Glomerular visceral epithelial cell (primary cell): ENCODE measurements around the gene REPS1.
"Not testable (repeated sequence)": the region's sequence is repeated elsewhere in the genome, so short reads cannot be mapped to it uniquely, and the experiment has no call there.

Experiments
- DNase-seq: peaks from one replicate; pipeline ENCODE4 v3.0.0-alpha.2; 2016; ENCODE audit errors: extremely low spot score

REPS1 gene

GRCh38 chr6:138987643-138988468, at the start of gene REPS1:
REPS1 (minus strand) TSS chr6:138988253; CDS start chr6:138987682, 571 bp downstream.
- DNase-seq = peak; percentile 92

- DNase-seq = peak; percentile 2
Measured at GRCh38 chr6:139037490-139037889, 49.4 kb upstream of the REPS1 start.

GRCh38 chr6:139030228-139030963, 42.3 kb upstream of the REPS1 start:
- no peak for DNase-seq

GRCh38 chr6:139029470-139030227, 41.6 kb upstream of the REPS1 start:
- peak; percentile 38 for DNase-seq

GRCh38 chr6:139028658-139029469, 40.8 kb upstream of the REPS1 start, which contains the start of gene ABRACL:
ABRACL (plus strand) TSS chr6:139028745; CDS start chr6:139034161, 5,416 bp downstream.
- peak; percentile 86 for DNase-seq

- no peak for DNase-seq
Measured at GRCh38 chr6:139028215-139028657, 40.2 kb upstream of the REPS1 start.

GRCh38 chr6:139027620-139028182, 39.6 kb upstream of the REPS1 start:
- peak; percentile 56 for DNase-seq

- DNase-seq = not testable (repeated sequence)
Measured at GRCh38 chr6:139025416-139025815, 37.4 kb upstream of the REPS1 start.

- no peak for DNase-seq
Measured at GRCh38 chr6:139020689-139021088, 32.6 kb upstream of the REPS1 start.

- no peak for DNase-seq
Measured at GRCh38 chr6:139019722-139020121, 31.7 kb upstream of the REPS1 start.

GRCh38 chr6:139017227-139017626, 29.2 kb upstream of the REPS1 start:
- DNase-seq = peak; percentile 63

- DNase-seq = no peak
Measured at GRCh38 chr6:139016337-139017213, 28.5 kb upstream of the REPS1 start.

- DNase-seq = no peak
Measured at GRCh38 chr6:139014945-139015344, 26.9 kb upstream of the REPS1 start.

GRCh38 chr6:139013185-139013800, 25.2 kb upstream of the REPS1 start:
- DNase-seq = no peak

- DNase-seq = no peak
Measured at GRCh38 chr6:139011980-139012379, 23.9 kb upstream of the REPS1 start.

GRCh38 chr6:139010674-139011073, 22.6 kb upstream of the REPS1 start:
- no peak for DNase-seq

- no peak for DNase-seq
Measured at GRCh38 chr6:139008117-139008516, 20.1 kb upstream of the REPS1 start.

- no peak for DNase-seq
Measured at GRCh38 chr6:139007428-139007827, 19.4 kb upstream of the REPS1 start.

GRCh38 chr6:139006477-139006876, 18.4 kb upstream of the REPS1 start:
- no peak for DNase-seq
